GM18519 (cell line): ENCODE results near the gene SCN7A.
"Not testable (repeated sequence)": the region's sequence is repeated elsewhere in the genome, so short reads cannot be mapped to it uniquely, and the experiment has no call there.

Experiments
- ATAC-seq: cut with Tn5 transposase; IDR thresholded peaks from one replicate; pipeline ENCODE4 v1.9.1; 2021; ENCODE audit warnings: mild to moderate bottlenecking, moderate library complexity; ENCODE audit not compliant: unreplicated experiment, low FRiP score

Gene SCN7A

GRCh38 chr2:166364476-166365161 is 129.4 kb downstream of the SCN7A start:
- no peak for ATAC-seq

DNA sequence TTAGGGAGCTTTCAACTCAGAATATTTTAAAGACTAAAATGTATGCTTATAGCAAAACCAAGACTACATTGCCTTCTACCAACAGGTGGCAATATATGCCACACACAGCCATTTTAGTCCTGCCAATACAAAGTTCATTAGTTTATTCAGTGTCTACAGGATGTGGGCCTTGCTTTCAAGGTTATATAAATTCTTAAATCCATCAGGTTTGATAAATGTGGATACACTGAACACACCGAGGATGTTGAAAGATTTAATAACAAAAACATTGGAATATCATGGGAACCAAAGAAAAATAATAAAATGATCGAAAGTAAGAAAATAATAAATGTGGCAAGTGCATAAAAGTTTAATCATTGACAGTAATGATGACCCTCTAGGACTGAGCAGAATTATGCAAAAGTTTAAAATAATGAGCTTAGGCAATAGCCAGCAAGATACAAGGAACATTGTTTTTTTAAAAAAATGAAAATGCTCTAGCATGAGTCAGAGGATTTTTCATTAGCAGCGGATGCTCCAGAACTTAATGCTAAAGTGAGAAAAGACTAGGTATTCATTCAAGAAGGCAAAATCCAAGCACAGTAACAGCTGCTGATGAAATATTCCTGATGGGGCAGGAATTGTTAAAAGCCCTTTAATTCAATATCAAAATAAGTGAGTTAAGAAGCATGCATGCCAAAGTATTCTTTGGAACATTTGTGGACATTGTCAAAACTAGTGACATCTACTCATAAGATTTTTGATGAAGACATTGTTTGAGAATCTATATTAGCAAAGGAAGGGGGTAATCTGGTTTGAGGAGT is 132.5 kb downstream of the SCN7A start:
- ATAC-seq: peak; percentile 82

DNA sequence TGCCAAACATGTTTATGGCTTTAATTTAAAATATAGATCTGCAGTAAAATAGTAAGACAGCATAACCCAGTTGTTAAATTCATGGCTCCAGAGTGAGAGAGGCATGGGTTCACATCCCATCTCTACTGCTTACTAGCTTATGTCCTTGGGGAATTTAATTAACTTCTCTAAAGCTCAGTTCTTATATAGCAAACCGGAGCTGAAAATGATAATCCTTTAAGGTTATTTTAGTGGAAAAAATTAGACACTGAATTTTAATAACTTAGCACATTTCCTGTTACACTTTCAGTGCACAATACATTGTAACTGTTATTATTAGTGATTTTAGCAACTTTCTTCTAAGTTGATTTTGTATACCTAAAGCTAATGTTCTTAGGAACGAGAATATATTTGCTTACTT is 133.1 kb downstream of the SCN7A start:
- peak; percentile 11 for ATAC-seq

DNA sequence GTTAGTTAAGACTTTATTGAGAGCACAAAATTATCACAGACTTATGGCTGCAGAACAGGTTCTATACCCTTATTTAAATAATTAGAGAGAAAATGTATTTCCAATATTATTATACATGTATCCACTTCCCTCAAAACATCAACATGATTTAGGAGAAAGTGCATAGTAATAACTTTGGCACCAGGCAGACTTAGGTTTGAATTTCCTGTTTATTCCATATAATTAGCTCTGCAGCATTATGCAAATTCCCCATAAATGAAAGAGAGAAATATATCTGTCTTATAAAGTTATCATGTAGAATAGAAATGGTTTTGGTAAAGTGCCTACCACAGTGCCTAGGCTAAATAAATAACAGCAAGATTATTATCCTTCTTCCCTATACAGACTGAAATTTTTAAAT is 133.6 kb downstream of the SCN7A start:
- ATAC-seq: no peak

DNA sequence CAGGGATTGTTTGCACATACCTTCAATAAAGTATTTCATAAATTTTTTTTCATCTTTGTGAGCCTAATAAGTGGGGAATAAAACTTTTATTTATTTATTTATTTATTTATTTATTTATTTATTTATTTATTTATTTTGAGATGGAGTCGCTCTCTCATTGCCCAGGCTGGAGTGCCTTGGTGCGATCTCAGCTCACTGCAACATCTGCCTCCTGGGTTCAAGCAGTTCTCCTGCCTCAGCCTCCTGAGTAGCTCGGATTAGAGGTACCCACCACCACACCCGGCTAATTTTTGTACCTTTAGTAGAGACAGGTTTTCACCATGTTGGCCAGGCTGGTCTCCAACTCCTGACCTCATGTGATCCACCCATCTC is 136.1 kb downstream of the SCN7A start:
- ATAC-seq: not testable (repeated sequence)

- ATAC-seq: no peak
These were observed 136.7 kb downstream of the SCN7A start for GRCh38 chr2:166357068-166357949.
